ENCODE measurements around the gene LHX1.

LHX1 gene

GRCh38 chr17:36937001-36937958 lies at the start of gene LHX1:
LHX1 (plus strand) TSS chr17:36937475; CDS start chr17:36938198, 723 bp downstream.
- no peak for DNase-seq (ENCODE audit: low read depth, low spot score)

- no peak for DNase-seq (ENCODE audit: low read depth, low spot score)
Measured at GRCh38 chr17:36888236-36888951, 48.9 kb upstream of the LHX1 start.

- no peak for DNase-seq (ENCODE audit: low read depth, low spot score)
Measured at GRCh38 chr17:36889770-36890349, 47.4 kb upstream of the LHX1 start.

GRCh38 chr17:36890398-36891168 lies 46.7 kb upstream of the LHX1 start:
- DNase-seq (ENCODE audit: low read depth, low spot score), result no peak

- no peak for DNase-seq (ENCODE audit: low read depth, low spot score)
Measured at GRCh38 chr17:36892112-36892838, 45.0 kb upstream of the LHX1 start.

GRCh38 chr17:36894177-36894576 lies 43.1 kb upstream of the LHX1 start:
- no peak for DNase-seq (ENCODE audit: low read depth, low spot score)

GRCh38 chr17:36894925-36895324 lies 42.4 kb upstream of the LHX1 start:
- no peak for DNase-seq (ENCODE audit: low read depth, low spot score)

- no peak for DNase-seq (ENCODE audit: low read depth, low spot score)
Measured at GRCh38 chr17:36899250-36900159, 37.8 kb upstream of the LHX1 start.

GRCh38 chr17:36900160-36900512 lies 37.1 kb upstream of the LHX1 start:
- DNase-seq (ENCODE audit: low read depth, low spot score), result no peak

GRCh38 chr17:36901506-36901905 lies 35.8 kb upstream of the LHX1 start:
- no peak for DNase-seq (ENCODE audit: low read depth, low spot score)

GRCh38 chr17:36907407-36907806 lies 29.9 kb upstream of the LHX1 start:
- no peak for DNase-seq (ENCODE audit: low read depth, low spot score)

GRCh38 chr17:36910513-36910912 lies 26.8 kb upstream of the LHX1 start:
- DNase-seq (ENCODE audit: low read depth, low spot score), result no peak

GRCh38 chr17:36911001-36911400 lies 26.3 kb upstream of the LHX1 start:
- no peak for DNase-seq (ENCODE audit: low read depth, low spot score)

GRCh38 chr17:36913132-36913531 lies 24.1 kb upstream of the LHX1 start:
- DNase-seq (ENCODE audit: low read depth, low spot score), result no peak

GRCh38 chr17:36918211-36918691 lies 19.0 kb upstream of the LHX1 start:
- DNase-seq (ENCODE audit: low read depth, low spot score), result no peak

GRCh38 chr17:36919407-36919968 lies 17.8 kb upstream of the LHX1 start:
- no peak for DNase-seq (ENCODE audit: low read depth, low spot score)

- DNase-seq (ENCODE audit: low read depth, low spot score), result no peak
Measured at GRCh38 chr17:36920032-36921005, 17.0 kb upstream of the LHX1 start.

All from activated naive CD8-positive, alpha-beta T cell treated with anti-CD3 and anti-CD28 coated beads, Interleukin-2, amount 50 U/mL, for 16 hours (primary cell).